ENCODE results near the gene SUGT1.
A peak's percentile ranks its signal among the peaks of the same experiment; 100 is the strongest.

The SUGT1 gene

DNA sequence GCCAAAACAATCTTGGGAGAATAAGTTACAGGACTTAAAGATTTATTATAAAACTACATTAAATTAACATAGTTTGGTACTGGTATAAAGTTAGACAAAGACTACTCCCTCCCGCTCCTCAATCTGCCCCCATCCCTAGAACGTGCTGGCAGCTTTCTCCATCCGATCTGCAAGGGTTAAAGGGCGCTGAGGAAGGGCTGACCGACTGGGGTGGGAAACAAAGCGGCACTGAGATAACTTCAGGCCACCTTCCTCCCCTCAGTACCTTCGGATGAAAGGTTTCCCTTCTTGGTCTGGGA, 790 bp upstream of the SUGT1 start:
- TF ChIP-seq, protein P1, sequence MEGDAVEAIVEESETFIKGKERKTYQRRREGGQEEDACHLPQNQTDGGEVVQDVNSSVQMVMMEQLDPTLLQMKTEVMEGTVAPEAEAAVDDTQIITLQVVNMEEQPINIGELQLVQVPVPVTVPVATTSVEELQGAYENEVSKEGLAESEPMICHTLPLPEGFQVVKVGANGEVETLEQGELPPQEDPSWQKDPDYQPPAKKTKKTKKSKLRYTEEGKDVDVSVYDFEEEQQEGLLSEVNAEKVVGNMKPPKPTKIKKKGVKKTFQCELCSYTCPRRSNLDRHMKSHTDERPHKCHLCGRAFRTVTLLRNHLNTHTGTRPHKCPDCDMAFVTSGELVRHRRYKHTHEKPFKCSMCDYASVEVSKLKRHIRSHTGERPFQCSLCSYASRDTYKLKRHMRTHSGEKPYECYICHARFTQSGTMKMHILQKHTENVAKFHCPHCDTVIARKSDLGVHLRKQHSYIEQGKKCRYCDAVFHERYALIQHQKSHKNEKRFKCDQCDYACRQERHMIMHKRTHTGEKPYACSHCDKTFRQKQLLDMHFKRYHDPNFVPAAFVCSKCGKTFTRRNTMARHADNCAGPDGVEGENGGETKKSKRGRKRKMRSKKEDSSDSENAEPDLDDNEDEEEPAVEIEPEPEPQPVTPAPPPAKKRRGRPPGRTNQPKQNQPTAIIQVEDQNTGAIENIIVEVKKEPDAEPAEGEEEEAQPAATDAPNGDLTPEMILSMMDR (IDR thresholded peaks at IDR 0.05; ENCODE audit: insufficient read depth, low read depth, low read length, missing control alignments) = no peak
- peak overlapping the region; percentile 92 for H3K4me3 ChIP-seq (ENCODE audit: low read length)
- no peak for DNase-seq (ENCODE audit: low read depth)

DNA sequence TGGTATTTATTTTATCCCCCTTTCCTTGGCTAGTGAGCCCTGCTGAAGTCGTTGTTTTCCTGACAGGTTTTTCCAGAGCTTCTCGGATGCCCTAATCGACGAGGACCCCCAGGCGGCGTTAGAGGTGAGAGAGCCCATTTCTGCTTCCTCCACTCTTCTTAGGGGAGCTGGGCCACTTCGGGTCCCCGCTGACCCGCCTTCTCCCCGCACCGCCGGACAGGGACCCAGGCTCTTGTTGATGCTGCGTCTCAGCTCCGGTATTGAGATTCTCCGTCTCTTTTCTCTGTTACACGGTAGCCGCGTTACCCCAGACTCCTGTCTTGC, 306 bp downstream of the SUGT1 start:
- no peak for DNase-seq (ENCODE audit: low read depth)
- TF ChIP-seq, protein P1 (IDR thresholded peaks at IDR 0.05; ENCODE audit: insufficient read depth, low read depth, low read length, missing control alignments) = no peak
- H3K4me3 ChIP-seq (ENCODE audit: low read length) = peak overlapping the region; percentile 92

DNA sequence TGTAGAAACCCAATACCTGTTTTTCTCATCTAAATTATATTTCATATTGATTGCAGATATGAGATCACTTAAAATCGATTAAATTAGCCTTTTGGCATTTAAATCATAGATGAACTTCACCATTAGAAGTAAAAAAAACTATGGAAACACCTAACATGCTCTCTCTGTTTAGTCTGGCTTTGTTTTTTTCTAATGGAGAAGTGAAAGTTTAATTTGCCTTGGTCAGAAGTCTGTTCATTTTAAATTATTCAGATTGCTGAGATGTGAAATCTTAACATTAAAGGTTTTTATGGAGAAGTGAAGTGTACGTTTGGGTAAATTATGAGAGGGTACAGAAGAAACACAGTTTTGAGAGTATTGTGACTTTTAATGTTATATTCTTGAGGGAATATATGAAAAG, 6.7 kb downstream of the SUGT1 start:
- no peak for DNase-seq (ENCODE audit: low read depth)
- no peak overlapping the region for H3K4me3 ChIP-seq (ENCODE audit: low read length)
- TF ChIP-seq, protein P1 (IDR thresholded peaks at IDR 0.05; ENCODE audit: insufficient read depth, low read depth, low read length, missing control alignments) = no peak

DNA sequence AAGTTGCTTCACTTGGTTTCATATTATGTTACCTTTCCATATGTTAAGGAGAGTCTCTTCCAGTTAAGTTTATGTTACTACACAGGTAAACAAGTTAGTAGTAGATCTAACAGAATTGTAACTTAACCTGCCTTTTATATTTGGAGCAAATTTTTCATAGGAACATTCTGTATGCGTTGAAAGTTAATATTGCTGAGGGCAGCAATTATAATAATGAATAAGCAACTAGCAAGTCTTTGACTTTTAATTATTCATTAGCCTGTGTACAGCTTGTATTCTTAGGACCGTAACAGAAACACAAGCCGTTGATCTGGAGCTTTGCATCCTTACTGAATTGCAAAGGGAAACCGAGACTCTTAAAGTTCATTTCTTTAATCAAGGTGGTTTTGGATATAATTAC, 11.6 kb downstream of the SUGT1 start:
- TF ChIP-seq, protein P1 (IDR thresholded peaks at IDR 0.05; ENCODE audit: insufficient read depth, low read depth, low read length, missing control alignments) = no peak
- no peak for DNase-seq (ENCODE audit: low read depth)

DNA sequence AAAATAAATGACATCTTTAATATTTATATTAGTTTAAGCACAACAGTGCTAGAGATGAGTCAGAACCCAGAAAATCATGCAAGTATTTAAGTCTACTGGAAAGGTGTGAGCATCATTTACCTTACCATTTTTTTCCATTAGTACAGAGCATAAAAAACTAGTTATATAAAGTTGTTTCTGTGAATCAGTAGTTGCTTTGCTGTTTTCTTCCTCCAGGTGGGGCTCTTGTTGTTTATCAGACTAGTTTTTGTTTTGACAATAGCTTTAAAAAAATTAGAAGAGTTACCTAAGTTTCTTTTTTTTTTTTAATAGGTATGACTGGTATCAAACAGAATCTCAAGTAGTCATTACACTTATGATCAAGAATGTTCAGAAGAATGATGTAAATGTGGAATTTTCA, 12.7 kb downstream of the SUGT1 start:
- DNase-seq (ENCODE audit: low read depth) = peak; percentile 56
- TF ChIP-seq, protein P1 (IDR thresholded peaks at IDR 0.05; ENCODE audit: insufficient read depth, low read depth, low read length, missing control alignments) = peak; percentile 54
- H3K4me3 ChIP-seq (ENCODE audit: low read length) = no peak overlapping the region

More for the DNA sequence above, 11.6 kb downstream of the SUGT1 start:
- H3K4me3 ChIP-seq (ENCODE audit: low read length) = no peak overlapping the region

DNA sequence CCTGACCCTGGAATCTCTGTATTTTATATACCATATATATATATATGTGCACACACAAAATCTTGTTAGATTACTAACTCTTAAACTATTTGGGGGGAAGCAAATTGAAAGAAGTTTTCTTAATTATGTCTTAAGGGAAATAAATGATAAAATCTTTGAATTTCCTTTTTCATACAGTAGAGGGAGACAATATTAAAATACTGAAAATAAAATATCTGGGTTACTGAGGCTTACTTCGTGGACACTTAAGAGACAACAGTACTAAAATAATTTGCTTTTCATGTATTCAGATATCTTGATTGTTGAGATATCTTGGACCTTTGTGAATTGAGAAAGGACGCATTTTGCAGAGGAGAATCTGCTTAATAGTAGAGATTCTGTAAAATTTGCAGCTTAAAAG, 17.0 kb downstream of the SUGT1 start:
- no peak for DNase-seq (ENCODE audit: low read depth)
- H3K4me3 ChIP-seq (ENCODE audit: low read length) = no peak overlapping the region
- TF ChIP-seq, protein P1 (IDR thresholded peaks at IDR 0.05; ENCODE audit: insufficient read depth, low read depth, low read length, missing control alignments) = no peak

DNA sequence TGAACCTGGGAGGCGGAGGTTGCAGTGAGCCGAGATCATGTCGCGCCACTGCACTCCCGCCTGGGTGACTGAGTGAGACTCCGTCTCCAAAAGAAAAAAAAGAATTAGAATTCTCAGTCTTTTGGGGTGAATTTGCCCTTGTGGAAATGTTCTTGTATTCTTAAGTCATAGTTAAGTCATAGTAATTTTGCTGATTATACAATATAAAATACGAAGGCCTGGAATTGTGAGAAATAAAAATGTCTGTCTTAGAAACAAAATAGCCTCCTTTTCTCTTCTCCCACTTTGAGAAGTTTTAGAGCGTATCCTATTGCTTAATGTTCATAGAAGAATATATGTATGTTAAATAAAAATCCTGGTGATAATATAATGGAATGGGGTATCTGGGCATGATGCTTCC, 18.1 kb downstream of the SUGT1 start:
- TF ChIP-seq, protein P1 (IDR thresholded peaks at IDR 0.05; ENCODE audit: insufficient read depth, low read depth, low read length, missing control alignments) = no peak
- no peak for DNase-seq (ENCODE audit: low read depth)

More for the DNA sequence above, 18.1 kb downstream of the SUGT1 start:
- H3K4me3 ChIP-seq (ENCODE audit: low read length) = no peak overlapping the region
